ENCODE measurements around the gene FOXP4. TPM values are rescaled to one million over a fixed set of nuclear protein-coding genes. Genes with fewer than 3 reads are reported as not detected.

Gene FOXP4
- total RNA-seq, 1 donor, result 3.0 TPM

DNA sequence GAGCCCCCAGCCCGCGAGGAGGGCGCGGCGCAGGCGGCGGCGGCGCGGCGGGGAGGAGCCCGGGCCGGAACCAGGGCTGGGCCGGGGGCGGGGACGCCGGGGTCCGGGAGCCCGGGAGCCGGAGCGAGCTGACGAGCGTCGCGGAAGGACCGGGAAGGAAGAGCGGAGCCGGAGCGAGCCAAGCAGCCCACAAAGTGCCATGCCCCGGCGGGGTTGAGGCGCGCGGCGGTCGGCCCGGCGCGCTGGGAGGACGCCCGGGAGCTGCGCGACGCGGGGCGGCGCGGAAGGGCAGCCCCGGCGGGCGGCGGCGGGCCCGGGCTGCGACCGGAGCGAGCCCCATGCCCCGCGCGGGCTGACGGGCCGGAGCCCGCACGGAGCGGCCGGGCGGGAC lies 289 bp downstream of the FOXP4 start:
- DNase-seq (ENCODE audit: low read depth in 2 of 3, low spot score in 2 of 3), result peak in 1 of 3 donors; percentile 53

DNA sequence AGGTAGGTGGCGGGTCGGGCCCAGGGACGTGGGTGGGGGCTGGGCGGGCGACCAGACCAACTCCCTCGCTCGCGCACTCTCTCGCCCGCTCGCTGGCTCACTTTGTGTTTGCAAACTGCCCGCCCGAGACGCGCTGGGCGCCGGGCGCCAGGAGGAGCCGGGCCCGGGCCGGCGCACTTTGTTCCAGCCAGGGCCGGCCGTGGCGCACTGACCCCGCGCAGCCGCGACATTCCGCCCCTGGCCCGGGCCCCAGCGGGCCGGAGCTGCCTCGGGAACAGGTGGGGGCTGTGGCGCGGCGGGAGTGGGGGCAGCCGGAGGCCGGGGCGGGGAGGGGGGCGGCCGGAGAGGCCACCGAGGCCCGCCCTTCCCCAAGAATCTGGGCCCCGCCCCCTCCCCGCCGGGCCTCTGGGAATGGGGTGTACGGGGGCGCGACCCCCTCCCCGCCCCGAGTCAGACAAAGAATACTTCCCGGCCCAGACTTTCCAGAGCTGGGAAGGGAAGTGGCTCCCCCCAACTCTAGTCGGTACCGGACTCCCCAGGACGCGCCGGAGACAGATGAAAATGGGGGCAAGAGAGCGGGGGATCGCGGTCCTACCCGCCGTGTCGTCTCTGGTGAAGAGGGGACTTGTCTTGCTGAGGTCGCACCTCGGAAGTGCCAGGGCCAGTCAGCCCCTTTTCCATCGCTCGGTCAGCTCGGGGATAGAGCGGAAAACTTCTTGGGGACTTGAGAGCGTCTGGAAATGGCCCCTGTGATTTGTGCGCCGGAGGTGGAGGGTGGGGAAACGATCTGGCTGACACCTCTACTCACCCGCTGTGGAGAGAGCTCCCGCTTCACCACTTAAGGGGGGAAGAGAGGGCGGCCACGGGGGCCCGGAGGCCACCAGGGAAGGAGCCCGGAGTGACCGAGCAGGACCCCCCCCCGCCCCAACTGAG lies 951 bp downstream of the FOXP4 start:
- peak in 1 of 3 donors; percentile 50 for DNase-seq (ENCODE audit: low read depth in 2 of 3, low spot score in 2 of 3)

DNA sequence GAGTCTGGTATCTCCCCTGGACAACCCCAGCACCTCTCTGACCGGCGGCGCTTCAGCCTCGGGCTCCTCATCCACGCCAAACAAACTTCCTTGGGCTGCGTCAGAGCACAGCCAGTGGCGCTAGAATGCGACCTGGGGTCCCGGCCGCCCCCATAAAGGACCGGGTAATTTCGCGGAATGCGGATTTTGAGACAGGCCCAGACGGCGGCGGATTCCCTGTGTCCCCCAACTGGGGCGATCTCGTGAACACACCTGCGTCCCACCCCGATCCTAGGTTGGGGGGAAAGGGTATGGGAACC lies 1.6 kb downstream of the FOXP4 start:
- DNase-seq (ENCODE audit: low read depth in 2 of 3, low spot score in 2 of 3), result no peak

DNA sequence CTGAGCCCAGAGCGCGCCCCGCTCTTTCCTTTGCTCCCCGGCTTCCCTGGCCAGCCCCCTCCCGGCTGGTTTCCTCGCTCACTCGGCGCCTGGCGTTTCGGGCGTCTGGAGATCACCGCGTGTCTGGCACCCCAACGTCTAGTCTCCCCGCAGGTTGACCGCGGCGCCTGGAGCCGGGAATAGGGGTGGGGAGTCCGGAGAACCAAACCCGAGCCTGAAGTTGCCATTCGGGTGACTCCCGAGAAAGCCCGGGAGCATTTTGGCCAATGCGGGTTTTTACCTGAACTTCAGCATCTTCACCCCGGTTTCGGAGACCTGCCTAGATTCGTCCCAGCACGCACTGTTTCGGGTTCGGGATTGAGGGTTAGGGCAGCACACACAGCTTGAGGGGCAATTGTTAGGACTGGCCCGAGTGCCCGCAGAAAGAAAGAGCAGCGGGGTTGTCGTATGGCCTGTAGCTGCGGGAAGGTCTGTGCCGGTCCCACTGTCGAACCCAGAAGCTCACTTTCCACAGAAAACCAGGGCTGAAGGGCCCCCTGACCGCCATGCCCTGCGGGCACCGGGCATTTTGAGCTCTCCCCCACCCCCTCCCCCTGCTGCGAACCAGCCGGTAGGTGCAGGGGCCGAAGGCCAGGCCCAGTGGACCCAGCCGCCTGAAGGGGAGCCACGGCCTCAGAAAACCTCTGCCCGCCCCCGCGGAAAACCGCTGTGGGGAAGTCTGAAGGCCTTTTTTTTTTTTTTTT lies 2.1 kb downstream of the FOXP4 start:
- peak in 1 of 3 donors; percentile 31 for DNase-seq (ENCODE audit: low read depth in 2 of 3, low spot score in 2 of 3)

DNA sequence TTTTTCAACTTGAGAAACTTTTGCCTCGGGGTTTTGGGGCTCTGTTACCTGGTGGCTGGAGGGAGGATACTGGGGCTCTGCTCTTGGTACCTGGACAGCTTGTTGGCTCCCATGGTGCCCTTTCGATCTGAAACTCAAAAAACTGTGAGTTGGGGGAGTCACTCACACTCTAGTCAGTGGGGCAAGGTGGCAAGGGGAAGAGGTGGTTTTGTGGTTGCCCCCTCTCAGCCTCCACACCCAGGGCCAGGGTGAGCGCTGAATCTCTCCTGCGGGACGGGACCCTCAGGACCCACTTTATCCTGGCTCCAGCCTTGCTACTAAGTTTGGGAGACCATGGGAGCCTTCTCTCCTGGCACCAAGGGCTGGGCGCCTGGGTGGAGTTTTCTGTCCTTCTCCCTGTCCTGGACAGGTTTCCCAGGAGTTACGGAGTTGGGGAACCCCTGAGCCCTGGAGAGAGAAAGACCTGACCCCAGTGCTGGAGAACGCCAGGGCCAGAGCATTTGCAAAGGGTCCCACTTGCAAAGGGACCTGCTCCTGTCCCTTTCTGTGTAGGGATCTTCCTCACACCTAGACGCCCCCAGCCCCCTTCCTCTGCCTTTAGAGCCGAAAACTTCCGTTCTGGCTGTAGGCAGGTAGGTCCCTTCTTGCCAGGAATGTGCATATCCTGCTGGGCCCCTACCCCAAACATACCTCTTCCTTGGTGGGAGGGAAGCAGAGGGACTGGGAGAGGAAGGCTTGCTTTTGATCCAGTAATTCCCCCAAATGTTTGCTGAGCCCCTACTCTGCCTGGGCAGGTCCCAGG lies 2.9 kb downstream of the FOXP4 start:
- DNase-seq (ENCODE audit: low read depth in 2 of 3, low spot score in 2 of 3), result no peak

DNA sequence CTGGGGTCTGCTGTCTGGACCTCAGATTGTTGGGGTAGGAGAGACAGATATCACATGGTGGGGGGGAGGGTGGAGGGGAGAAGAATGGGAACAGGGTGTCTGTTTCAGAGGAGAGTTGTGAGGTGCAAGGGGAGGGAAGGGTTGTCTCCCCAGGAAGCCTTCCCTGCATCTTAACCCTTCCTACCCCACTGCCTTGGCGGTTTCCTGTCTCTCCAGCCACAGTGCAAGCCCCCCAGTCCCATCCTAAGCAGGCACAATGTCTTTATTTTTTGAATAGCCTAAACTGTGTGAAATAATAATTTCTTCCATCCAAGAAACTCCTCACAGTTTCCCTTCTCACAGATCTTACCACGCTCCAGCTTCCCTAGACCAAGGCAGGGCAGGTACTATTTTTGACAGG lies 3.5 kb downstream of the FOXP4 start:
- DNase-seq (ENCODE audit: low read depth in 2 of 3, low spot score in 2 of 3), result no peak

DNA sequence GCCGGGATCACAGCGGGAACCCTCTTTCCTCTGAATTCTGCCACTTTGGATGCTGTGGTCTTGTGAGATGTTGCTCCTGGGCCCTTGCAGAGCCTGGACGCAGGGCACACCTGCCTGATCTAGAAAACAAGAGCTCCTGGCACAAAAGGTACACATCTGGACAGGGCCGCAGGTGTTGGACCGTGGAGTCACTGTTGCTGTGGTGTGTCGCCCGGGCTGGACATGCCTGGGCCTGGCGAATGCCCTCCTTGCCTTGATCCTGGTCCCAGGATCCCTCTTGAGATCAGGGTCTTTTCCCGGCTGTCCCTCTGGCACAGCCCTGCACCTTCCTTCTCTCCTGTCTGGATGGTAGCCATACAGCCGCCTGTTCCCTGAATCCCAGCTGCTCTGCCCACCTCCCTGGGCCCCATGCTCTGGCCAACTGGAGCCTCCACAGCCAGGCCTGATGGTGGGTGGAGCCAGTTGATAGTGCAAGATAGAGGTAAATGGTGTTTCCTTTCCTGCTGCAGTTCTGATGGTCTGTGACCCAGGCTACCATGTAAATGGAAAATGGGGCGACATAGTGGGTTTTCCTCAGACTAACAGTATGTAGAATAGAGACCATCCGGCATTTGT lies 5.0 kb downstream of the FOXP4 start:
- no peak for DNase-seq (ENCODE audit: low read depth in 2 of 3, low spot score in 2 of 3)

DNA sequence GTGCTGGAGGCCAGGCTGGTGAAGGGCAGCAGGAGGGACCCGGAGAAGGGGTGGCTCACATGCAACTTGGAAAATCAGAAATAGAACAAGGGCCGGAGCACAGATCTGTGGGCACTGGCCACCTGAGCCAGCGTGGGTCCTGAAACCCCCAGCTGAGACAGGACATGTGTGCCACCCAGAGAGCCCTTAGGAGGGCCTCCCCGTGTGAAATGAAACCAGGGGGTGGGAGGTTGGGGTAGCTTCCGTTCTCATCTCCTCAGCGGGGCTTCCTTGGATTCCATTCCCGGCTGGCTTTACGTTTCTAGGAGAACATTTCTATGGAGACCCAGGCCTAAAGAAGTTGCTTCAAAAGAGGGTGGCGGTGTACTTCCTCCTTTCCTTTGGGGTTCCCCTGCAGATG lies 5.7 kb downstream of the FOXP4 start:
- DNase-seq (ENCODE audit: low read depth in 2 of 3, low spot score in 2 of 3), result no peak

DNA sequence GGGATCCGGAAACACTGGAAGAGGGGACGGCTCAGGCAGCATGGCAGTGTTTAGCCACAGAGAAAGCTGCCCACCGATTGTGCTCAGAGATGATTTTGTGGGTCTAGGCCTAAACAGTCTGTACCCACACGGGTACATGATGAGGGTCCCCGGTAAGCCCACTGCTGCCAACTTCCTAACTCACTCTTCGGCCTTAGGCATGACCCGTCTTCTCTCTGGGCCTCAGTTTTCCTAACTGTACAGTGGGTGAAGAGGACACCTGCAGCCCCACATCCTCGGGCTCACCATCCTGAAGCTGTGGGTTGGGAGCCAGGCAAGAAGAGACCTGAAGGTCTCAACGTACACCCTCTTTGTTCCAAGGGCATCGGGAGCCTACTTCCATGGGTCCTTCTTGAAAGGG lies 6.5 kb downstream of the FOXP4 start:
- DNase-seq (ENCODE audit: low read depth in 2 of 3, low spot score in 2 of 3), result no peak

DNA sequence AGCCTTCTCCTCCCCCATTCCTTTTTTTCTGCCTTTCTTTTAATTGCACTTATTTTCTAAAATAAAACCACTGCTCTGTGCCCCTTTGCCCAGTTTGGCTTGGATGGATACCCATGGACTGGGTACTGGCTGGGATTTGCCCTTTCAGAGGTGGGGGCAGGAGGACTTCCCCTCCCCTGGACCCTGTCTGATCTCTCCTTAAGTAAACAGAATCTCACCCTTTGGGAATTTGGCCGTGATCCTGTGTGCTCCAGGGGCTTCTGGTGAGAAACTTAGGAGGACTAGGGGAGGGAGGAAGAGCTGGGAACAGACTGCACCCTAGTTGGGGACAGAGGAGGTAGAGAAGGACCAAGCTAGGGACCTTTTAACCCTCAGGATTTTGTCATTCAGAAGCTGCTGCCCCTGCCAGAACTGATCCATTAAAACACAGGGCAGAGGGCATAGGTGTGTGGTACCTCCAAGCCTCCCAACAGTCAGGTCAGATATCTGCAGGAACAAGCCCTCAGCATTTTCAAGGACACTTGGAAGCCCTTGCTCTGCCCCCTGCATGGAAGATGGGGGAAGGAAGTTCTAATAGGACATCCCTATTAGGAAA lies 7.3 kb downstream of the FOXP4 start:
- DNase-seq (ENCODE audit: low read depth in 2 of 3, low spot score in 2 of 3), result no peak

DNA sequence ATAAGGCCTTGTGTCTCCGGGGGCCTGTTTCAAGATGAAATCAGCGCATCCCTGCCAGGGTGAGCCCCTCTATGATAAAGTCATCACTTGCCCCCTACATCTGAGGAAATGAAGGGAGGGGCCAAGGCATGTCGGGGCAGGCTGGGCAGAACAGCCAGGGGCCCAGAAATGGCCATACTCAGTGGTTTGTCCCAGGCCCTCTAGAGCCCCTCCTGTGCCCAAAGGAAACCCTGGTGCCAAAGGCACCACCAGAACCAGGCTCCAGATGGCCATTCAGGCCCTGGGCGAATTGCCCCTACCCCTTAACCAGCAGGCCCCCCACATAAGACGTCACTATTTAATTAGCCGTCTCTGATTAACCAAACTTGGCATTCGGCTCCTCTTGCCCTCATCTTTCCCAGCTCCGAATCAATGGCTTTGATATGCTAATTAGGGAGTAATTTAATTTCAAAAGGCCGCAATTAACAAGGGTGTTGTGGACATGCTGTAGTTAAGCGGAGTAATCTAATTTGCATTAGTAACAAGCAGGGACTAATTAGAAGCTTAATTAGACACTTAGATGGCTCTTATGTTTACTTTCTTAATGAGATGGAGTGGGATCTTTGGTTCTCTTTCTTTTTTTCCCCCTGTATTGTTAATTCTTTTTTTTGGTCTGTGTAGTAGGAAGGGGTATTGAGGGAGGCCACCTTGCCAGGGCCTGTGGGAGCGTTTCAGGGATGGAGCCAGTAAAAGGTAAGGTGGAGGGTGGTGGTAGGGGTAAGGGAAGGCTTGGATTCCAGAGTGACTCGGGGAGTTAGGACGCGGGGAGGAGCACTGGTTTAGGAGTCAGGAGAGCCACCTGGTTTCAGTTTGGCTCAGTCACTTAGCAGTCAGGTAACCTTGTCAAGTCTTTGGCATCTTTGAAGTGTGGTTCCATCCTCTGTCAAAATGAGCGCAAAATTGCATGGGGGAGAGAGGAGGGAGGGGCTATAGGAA lies 9.4 kb downstream of the FOXP4 start:
- DNase-seq (ENCODE audit: low read depth in 2 of 3, low spot score in 2 of 3), result no peak

DNA sequence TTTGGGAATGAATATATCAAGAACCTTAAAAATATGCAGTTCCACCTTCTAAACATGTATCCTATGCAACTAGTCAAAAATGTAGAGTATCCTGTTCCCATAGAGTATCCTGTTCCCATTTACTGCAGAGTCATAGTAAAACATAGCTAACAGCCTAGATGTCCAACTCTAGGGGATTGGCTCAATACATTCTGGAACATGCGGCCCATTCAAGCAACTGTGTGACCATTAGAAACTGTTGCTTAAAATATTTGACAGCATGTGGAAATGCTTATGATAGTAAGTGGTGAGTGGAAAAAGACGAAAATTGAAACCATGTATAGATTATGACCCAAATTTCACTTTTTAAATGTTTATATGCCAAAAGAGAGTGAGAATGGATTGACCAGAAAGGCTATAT lies 11.2 kb downstream of the FOXP4 start:
- DNase-seq (ENCODE audit: low read depth in 2 of 3, low spot score in 2 of 3), result no peak

DNA sequence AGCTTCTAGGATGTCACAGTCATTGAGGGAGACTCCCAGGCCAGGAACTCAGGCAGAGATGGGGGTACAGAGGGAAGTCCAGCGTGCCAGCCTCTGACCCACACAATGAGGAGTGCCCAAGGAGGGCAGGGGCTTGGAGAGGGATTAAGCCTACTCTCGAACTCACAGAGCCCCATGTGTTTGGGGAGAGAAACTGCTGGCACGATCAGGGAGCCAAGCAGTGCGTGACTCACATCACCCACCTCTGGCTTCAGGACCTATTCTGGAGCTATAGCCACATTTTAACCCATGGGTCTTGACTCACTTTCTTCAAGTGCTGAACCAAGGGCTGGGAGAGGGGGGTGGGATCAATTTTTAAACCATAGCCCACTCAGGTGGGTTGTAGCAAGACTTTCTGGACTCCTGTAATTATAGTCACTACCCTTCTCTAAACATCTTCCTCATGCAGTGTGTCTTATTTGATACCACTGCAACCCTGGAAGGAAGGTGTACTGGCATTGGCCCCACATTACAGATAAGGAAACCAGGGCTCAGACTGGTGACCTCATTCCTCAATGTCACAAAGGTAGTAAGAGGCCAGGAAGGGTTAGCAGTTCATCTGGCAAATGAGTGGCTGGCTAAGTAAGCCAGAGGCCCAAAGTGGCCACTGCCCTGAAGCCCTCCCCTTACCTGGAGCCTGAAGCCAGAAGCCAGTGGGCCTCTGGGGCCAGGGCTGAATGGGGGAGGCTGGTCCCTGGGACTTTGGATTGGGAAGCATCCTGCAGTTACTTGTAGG lies 12.0 kb downstream of the FOXP4 start:
- no peak for DNase-seq (ENCODE audit: low read depth in 2 of 3, low spot score in 2 of 3)

DNA sequence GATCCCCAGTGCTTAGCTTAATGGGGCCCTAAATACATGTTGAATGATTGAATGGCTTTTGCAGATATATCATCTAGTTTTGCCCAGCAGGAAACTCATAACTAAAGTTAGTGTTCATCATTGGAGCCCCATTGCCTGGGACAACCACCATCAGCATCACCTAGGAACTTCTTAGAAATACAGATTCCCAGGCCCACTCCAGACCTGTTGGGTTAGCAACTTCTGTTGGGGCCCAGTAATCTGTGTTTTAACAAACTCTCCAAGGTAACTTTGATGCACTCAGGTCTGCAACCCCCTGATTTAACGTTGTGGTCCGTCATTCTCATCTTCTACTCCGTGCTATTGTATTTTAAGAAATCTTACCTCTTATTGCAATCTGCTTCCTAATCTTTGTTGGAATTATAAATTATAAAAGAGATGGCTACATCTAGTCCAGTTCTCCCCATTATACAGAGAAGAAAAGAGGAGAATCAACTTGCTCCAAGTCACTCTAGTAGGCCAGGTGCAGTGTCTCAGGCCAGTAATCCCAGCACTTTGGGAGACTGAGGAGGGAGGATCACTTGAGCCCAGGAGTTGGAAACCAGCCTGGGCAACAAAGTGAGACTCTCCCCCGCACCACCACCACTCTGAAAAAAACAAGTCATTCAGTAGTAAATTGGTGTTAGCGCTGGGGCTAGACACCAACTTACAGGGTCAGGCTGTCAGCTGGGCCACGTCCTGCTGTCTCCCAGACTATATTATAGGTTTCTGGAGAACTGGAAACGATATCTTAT lies 13.7 kb downstream of the FOXP4 start:
- no peak for DNase-seq (ENCODE audit: low read depth in 2 of 3, low spot score in 2 of 3)

DNA sequence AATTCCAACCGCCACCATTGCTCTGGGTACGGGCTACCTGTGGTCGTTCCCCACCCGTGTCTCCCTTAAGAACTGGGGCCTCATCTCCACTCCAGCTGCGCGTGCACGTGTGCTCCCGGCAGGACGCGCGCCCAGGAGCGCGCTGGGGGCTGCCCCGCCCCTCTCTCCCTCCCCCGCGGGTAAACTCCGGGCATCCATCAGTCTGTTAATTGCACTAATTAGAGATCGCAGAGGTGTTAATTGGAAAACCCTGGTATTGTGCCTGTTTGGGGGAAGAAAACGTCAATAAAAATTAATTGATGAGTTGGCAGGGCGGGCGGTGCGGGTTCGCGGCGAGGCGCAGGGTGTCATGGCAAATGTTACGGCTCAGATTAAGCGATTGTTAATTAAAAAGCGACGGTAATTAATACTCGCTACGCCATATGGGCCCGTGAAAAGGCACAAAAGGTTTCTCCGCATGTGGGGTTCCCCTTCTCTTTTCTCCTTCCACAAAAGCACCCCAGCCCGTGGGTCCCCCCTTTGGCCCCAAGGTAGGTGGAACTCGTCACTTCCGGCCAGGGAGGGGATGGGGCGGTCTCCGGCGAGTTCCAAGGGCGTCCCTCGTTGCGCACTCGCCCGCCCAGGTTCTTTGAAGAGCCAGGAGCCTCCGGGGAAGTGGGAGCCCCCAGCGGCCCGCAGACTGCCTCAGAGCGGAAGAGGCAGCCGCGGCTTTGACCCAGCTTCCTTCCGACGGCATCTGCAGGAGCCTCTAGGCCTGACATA lies 14.4 kb downstream of the FOXP4 start:
- peak; percentile 76 to 96 (median 94) for DNase-seq (ENCODE audit: low read depth in 2 of 3, low spot score in 2 of 3)

DNA sequence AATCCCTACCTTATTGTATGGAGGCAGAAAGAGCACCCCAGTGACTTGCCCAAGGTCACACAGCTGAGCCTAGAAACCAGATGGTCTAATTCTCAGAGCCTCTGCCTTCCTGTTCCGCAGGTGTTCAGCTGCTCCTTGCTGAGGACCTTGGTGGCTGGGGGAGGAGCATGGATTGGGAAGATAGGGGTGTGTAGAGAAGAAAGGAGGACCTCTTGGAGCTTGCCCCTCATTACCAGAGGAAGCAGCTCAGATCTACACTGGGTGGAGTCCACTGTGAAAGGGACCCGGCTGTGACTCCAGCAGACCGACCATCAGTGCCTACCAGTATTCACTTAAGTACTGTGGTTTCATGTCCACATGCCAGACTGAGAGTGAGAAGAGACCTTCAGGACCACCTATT lies 15.2 kb downstream of the FOXP4 start:
- DNase-seq (ENCODE audit: low read depth in 2 of 3, low spot score in 2 of 3), result no peak
